Activated CD8-positive, alpha-beta T cell treated with anti-CD3 and anti-CD28 coated beads for 36 hours (primary cell): Measurements from ENCODE around the gene MYO10. TPM values are rescaled to one million over a fixed set of nuclear protein-coding genes. Genes with fewer than 3 reads are reported as not detected.

Experiments
- ATAC-seq: fragments of 200-7000 bp; cut with Tn5 transposase; one replicate; pipeline ENCODE4 v1.10.0; 2021; ENCODE audit warnings: mild to moderate bottlenecking, moderate library complexity
- CTCF ChIA-PET: fragments of 350-600 bp; sonication (Branson Sonifier 250); formaldehyde crosslinking; loops from one replicate; lab custom pipeline; 2021; ENCODE audit warnings: antibody characterized with exemption; lab: Charles Lee
- POLR2A ChIA-PET: fragments of 350-600 bp; sonication (Branson Sonifier 250); formaldehyde crosslinking; loops from one replicate; lab custom pipeline; 2021; ENCODE audit warnings: antibody characterized with exemption; lab: Charles Lee
- DNase-seq: peaks from one replicate; pipeline ENCODE4 v3.0.0-alpha.2; 2020
- H3K27ac Mint-ChIP-seq: one replicate; pipeline ENCODE4 v1.8.0; 2021; ENCODE audit warnings: mild to moderate bottlenecking, mixed read lengths
- H3K27me3 Mint-ChIP-seq: one replicate; pipeline ENCODE4 v1.8.0; 2021; ENCODE audit warnings: mixed read lengths
- H3K36me3 Mint-ChIP-seq: one replicate; pipeline ENCODE4 v1.8.0; 2021; ENCODE audit warnings: low read depth, mixed read lengths
- H3K4me1 Mint-ChIP-seq: one replicate; pipeline ENCODE4 v1.8.0; 2021; ENCODE audit warnings: low read depth, mixed read lengths
- H3K4me3 Mint-ChIP-seq: one replicate; pipeline ENCODE4 v1.8.0; 2021; ENCODE audit warnings: mild to moderate bottlenecking, moderate library complexity, mixed read lengths
- H3K9me3 Mint-ChIP-seq: one replicate; pipeline ENCODE4 v1.8.0; 2021; ENCODE audit warnings: mixed read lengths
- CTCF ChIP-seq: fragments of 200-600 bp; IDR thresholded peaks from one replicate; pipeline ENCODE4 v1.8.0; 2022; ENCODE audit warnings: antibody characterized with exemption, mild to moderate bottlenecking
- intact Hi-C: fragments of 100-400 bp; cut with micrococcal nuclease; formaldehyde crosslinking; loops from one replicate; pipeline ENCODE4 v1.10.0; 2022
- total RNA-seq, 2 experiments: library from RNA; stranded (reverse); gene quantifications; one replicate each; pipeline ENCODE4 v1.2.3, GENCODE V29; 2021

Gene MYO10
- total RNA-seq, 2 experiments from 2014 or later = 0.09 TPM; not detected in 1

GRCh38 chr5:16673241-16674201 is 262.6 kb downstream of the MYO10 start:
- Mint-ChIP-seq H3K36me3 (no peaks in the 10 kb centered on the region), H3K4me1 (peaks cover 8% of the 10 kb centered on the region), H3K27ac (no peak overlapping the region), H3K4me3 (no peak overlapping the region), H3K9me3 (no peaks in the 10 kb centered on the region), H3K27me3 (no peaks in the 10 kb centered on the region)
- ATAC-seq = no peak
- no peak for TF ChIP-seq CTCF
- ChIA-PET CTCF (interaction anchor here (1.4 to 2.4 kb wide), 2 partner anchors 11 to 123 kb away, joined by 3 to 6 read pairs; no protein-coding TSS in a partner anchor), POLR2A (interaction anchor here (0.5 kb wide), 1 partner anchor 71 kb away, joined by 3 read pairs; no protein-coding TSS in a partner anchor)
- intact Hi-C loops = no loop called here
- DNase-seq = peak; percentile 32

- TF ChIP-seq CTCF = no peak
- CTCF ChIA-PET = interaction anchor here (2.4 kb wide), 1 partner anchor 9 kb away, joined by 6 read pairs; no protein-coding TSS in a partner anchor
- DNase-seq (no peak), ATAC-seq (no peak)
- Mint-ChIP-seq H3K4me3 (no peak overlapping the region), H3K36me3 (no peaks in the 10 kb centered on the region), H3K27me3 (no peaks in the 10 kb centered on the region), H3K9me3 (no peaks in the 10 kb centered on the region), H3K4me1 (peaks cover 8% of the 10 kb centered on the region), H3K27ac (no peak overlapping the region)
- intact Hi-C loops = no loop called here
- POLR2A ChIA-PET = no interaction called here
Observed at GRCh38 chr5:16671208-16671607, 264.9 kb downstream of the MYO10 start.

- TF ChIP-seq CTCF = no peak
- Mint-ChIP-seq H3K9me3 (no peaks in the 10 kb centered on the region), H3K27me3 (no peaks in the 10 kb centered on the region), H3K4me3 (no peak overlapping the region), H3K4me1 (peaks cover 8% of the 10 kb centered on the region), H3K36me3 (no peaks in the 10 kb centered on the region), H3K27ac (no peak overlapping the region)
- DNase-seq (no peak), ATAC-seq (no peak)
- ChIA-PET POLR2A (interaction anchor here (1.2 kb wide), 1 partner anchor 53 kb away, joined by 4 read pairs; the partner anchor contains the start of gene RETREG1), CTCF (interaction anchor here (0.6 to 0.7 kb wide), 2 partner anchors 118 to 349 kb away, joined by 3 read pairs; no protein-coding TSS in a partner anchor)
- intact Hi-C loops = no loop called here
Observed at GRCh38 chr5:16669776-16670175, 266.3 kb downstream of the MYO10 start.

GRCh38 chr5:16668631-16669030 is 267.5 kb downstream of the MYO10 start:
- ATAC-seq (no peak), DNase-seq (no peak)
- no peaks in the 10 kb centered on the region for H3K9me3 Mint-ChIP-seq
- no peak overlapping the region for H3K27ac Mint-ChIP-seq
- CTCF ChIA-PET = no interaction called here
- H3K27me3 Mint-ChIP-seq = no peaks in the 10 kb centered on the region
- TF ChIP-seq CTCF = no peak
- POLR2A ChIA-PET = interaction anchor here (1.2 kb wide), 1 partner anchor 51 kb away, joined by 4 read pairs; the partner anchor contains the start of gene RETREG1
- no peak overlapping the region for H3K4me3 Mint-ChIP-seq
- H3K4me1 Mint-ChIP-seq = peaks cover 8% of the 10 kb centered on the region
- intact Hi-C loops = no loop called here
- H3K36me3 Mint-ChIP-seq = no peaks in the 10 kb centered on the region

- intact Hi-C loops = no loop called here
- no peak for TF ChIP-seq CTCF
- Mint-ChIP-seq H3K36me3 (no peaks in the 10 kb centered on the region), H3K27ac (no peak overlapping the region), H3K4me1 (peaks cover 7% of the 10 kb centered on the region), H3K9me3 (no peaks in the 10 kb centered on the region), H3K27me3 (no peaks in the 10 kb centered on the region), H3K4me3 (no peak overlapping the region)
- POLR2A ChIA-PET = no interaction called here
- ATAC-seq (no peak), DNase-seq (no peak)
- CTCF ChIA-PET = interaction anchor here (1.6 to 3.2 kb wide), 5 partner anchors 8 to 507 kb away, joined by 4 to 15 read pairs (median 8); no protein-coding TSS in a partner anchor
Observed at GRCh38 chr5:16668194-16668593, 267.9 kb downstream of the MYO10 start.
